Activated CD4-positive, alpha-beta T cell treated with anti-CD3 and anti-CD28 coated beads for 1 hour (primary cell): ENCODE measurements around the gene PRIMA1.

Source experiments
- DNase-seq: peaks from one replicate; pipeline ENCODE4 v3.0.0-alpha.2; 2020

PRIMA1 gene

DNA sequence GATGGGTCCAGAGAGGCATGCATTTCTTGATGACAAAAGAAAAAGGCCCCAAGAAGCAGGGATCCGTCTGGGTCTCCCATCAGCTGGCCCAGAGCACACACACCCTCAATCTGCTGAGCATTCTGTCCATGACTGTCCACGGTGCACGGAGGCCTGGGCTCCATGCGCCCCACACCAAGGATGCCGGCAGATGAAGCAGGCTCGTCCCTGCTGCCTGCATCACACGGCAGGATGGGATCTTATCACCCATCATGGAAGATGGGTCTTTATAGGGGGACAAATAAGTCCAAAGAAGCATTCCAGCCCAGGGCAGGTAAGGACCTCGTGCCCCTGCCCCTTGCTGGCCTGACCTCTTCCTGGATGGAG lies 59.7 kb downstream of the PRIMA1 start:
- no peak for DNase-seq

GRCh38 chr14:93727917-93728650 lies 60.2 kb downstream of the PRIMA1 start:
- no peak for DNase-seq

DNA sequence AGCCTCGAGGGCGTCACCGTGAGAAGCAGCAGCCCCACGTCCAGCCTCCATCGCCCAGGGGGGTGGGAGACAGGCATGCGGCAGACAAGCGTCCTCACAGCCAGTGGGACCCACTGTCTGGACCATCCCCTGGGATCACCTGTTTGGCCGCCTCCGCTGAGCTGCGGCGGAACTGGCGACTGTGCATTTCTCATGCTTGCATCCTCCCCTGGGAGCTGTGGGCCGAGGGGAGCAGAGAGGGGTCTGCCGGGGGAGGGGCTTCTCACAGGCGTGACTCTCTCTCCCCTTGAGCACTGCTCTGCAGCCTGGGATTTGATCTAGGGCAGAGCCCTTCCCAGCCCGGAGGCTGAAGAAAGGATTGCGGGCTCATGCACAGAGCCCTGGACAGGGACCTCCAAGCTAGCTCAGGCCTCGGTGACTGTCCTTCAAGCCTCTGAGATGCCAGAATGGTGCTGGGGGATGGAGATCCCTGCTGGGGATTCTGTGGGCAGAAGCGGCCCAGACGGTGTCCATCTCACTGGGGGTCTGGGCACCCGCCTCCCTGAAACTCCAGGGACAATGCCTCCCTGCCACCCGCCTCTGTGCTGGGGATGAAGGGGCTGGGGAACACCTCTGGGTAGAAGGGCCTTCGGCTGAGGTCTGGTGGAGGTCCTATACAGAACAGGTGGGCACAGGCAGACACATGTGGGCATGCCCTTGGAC lies 61.1 kb downstream of the PRIMA1 start:
- DNase-seq: no peak

- no peak for DNase-seq
These were observed 62.3 kb downstream of the PRIMA1 start for GRCh38 chr14:93725993-93726392.

DNA sequence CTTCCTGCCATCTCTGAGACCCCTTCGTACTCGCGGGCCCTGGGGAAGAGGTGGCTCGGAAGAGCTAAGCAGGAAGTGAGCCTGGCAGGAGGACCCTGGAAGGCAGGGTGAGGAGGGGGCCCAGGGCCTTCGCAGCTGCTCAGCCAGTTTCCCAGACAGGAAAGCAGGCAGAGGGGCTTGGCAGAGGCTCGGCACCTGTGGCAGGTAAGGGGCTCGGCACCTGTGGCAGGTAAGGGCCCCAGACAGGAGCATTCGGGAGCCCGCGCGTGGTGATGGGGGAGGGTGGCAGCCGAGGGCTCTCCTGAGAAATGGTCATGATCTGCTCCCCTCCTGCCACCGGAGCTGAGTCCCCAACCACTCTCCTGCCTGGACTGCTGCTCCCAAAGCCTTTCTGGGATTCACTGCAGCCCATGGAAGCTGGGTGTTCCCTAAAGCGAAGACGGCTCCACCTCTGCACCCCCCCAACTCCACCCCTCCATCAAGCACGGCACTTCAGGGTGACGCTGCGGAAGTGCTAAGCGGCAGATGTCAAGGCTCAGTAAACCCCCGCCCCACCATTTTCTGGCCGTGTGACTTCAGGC lies 63.2 kb downstream of the PRIMA1 start:
- no peak for DNase-seq

DNA sequence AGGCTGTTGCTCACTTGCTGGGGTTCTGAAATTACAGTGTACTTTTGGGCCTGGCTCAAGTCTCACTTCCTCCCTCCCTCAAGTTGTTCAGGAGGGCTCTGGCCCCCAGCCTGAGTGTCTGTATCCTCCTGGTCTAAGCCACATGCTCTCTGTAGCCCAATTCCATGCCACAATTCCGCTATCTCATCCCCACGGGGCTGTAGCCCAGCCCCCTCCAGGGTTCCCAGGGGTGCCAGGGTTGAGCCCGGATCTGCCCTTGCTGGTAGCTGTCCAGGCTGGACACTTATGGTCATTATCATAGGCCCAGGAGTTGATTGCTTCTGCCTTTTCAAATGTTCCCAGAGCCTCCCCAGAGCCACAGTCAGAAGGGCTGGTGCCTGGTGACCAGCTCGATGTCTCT lies 65.3 kb downstream of the PRIMA1 start:
- no peak for DNase-seq

- DNase-seq: no peak
These were observed 67.3 kb downstream of the PRIMA1 start for GRCh38 chr14:93720981-93721483.

- DNase-seq: no peak
These were observed 68.0 kb downstream of the PRIMA1 start for GRCh38 chr14:93720076-93720815.

GRCh38 chr14:93719256-93719655 lies 69.0 kb downstream of the PRIMA1 start:
- no peak for DNase-seq

DNA sequence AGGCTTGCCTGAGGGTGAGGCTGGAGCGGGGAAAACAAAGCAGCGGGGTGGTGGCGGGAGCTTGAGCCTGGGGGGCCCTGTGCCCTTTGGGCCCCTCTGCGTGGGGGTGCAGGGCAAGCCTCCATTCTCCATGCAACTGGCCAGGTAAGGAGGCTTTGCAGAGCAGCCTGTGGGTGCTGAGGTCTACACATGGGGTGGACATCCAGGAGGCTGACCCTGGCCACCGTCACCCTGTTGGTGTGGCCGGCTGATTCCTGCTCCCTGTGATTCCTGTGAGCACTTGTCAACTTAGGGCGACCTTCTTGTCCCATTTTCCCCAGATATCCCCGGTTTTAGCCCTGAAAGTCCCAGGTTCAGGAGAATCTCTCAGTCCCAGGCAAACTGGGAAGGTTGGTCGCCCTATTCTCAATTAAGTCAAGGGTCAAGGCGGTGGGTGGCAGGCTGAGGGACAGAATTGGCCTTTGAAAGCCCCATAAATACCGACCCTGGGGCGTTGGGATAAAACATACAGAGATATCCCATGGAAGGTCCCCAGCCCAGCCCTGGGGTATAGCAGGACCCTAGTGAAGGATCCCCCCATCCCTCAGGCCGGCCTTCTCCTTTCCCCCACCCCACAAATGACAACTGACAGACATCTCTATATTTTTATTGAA lies 70.5 kb downstream of the PRIMA1 start:
- DNase-seq: no peak

DNA sequence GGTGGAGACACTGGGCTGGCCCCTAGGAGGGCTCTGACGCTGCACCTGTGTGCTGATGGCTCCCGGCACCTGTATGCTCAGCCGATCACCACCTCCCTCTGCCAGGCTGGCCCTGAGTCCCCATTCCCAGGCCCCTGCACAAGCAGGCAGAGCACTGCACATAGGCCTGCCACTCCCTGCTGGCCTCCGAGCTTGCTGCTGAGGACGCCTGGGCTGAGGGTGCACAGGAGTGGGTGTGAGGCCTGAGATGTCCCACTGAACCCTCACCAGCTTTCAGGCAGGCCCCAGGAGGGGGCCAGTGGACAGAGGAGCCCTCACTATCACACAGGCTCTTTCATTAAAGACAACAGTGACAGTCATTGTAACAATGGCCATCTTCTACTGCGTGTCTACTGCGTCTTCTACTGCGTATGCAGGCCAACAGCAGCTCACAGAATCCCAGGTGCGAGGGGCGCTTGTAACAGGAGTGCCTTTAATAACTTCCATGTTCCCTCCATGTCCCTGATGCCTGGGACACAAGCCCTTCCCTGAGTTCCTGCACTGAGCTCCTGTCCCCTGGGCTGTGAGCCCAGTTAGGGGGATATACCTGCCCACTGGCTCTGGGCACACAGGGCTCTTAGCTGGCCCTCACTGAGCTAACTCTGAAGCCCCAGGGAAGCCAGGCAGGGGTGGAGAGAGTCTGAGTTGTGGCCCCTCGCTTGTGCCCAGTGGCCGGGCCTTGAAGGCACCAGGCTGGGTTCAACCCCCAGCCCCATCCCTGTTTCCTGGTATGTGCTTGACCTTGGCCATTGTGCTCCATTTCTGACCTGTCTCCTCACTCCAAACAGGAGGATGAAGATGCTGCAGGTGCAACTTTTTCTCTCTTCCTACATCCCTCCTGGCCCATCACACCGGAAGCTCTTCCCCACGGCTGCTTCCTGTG lies 71.3 kb downstream of the PRIMA1 start:
- DNase-seq: no peak

DNA sequence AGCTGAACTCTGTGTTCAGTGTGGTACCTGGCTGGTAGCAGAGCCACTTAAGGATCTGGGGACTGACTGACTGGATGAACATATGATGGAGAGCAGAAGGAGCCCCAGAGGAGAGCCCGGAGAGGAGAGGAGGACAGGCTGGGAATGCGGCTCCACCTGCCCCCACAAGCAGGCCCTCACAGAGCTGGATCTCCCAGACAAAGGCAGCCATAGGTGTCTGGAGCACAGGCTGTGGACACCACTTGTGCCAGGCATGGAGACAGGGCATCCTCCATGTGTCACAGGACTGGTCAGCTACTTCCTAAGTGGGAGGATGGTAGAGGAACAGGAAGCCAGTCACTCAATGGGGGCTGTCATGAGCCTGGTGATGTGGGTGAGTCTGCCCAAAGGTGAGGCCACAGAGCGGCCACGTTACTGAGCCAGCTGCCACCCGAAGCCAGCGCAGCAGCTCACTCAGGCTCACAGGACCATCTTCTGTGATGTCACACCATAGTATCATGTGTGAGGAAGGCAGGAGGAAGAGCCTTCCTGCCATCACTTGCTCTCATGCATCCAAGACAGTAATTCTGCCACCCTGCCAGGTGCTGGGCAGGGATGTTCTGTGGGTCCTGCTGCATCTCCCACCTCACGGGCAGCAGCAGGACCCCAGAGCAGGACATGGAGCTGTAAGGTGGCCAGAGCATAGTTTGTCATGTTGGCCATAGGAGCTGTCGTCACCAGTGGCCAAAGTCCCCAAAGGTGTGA lies 72.1 kb downstream of the PRIMA1 start:
- no peak for DNase-seq

DNA sequence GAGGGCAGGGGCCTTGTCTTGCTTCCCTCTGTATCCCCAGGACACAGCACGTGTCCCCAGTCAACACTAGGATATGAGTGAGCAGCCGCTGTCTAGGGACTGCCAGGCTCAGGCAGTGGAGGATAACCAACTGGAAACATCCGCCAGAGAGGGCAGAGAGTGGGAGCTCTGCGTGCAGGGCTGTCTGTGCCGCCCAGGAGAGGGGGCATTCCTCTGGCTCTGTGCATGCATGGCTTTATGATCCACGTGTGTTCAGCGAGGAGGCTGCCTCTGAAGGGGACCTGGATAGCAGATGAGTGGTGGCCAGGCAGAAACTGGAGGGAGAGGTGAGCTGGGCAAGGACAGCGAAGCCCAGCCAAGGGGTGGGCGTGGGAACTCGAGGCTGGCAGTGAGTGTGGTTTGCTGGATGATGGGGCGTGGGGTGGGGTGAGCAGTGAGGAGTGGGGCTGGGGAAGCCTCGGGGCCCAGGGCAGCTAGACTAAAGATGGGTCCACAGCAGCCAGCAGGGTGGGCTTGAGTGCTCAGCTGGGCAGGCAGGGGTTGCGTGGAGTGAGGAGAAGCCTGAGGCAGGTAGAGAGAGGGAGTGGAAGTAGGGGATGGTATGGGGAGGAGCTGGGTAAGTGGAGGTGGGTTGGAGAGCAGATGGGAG lies 72.9 kb downstream of the PRIMA1 start:
- no peak for DNase-seq

DNA sequence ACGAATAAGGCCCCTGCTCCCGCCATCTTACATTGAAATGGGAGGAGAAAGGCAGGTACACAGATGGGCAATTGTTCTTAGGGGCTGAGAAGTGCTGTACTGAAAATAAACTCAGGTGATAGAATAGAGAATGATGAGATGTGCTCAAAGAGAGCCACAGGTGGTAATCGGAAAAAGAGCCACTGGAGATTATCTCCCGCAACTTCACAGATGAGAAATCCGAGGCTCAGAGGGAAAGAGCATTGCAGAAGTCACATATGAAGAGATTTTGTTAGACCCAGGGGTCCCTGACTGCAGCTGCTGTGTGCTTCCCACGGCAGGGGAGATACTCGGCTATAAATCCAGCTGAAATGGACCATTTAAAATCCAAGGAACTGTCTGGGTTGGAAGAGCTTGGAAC lies 73.7 kb downstream of the PRIMA1 start:
- no peak for DNase-seq

GRCh38 chr14:93713726-93714405 lies 74.4 kb downstream of the PRIMA1 start:
- no peak for DNase-seq

- no peak for DNase-seq
These were observed 75.2 kb downstream of the PRIMA1 start for GRCh38 chr14:93712838-93713724.

DNA sequence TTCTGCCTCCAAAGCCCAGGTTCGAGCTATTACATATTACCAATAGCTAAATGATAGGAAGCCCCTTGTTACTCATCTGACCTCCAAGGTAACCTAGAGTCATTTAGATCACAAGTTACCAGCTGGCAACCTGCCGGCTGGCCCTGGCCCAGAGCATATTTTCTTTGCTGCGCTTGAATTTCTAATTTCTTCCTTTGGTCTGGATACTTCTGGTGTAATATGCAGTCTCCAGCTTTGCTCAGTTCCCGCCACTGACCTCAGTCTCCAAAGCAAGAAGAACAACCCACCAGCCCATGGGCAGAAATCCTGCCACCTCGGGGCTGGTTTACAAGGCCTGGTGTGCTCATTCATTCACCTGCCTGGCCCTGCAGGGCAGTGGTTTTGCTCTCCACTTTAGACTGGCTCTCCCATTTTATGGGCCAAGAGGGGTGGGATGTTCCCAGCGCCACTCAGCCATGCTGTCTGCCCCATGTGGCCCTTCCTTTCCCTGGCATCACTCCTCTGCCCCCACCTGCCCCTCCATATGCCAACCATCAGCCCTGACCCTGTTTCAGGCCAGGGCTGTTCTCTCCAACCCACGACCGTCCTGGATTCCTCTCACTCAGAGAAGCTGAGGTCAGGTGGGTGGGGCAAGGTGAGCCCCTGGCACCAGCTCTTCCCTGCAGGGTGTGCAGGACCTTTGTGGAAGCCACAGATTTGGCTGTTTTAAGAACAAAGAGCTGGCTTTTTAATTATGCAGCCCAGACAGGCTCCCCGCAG lies 76.0 kb downstream of the PRIMA1 start:
- DNase-seq: no peak

DNA sequence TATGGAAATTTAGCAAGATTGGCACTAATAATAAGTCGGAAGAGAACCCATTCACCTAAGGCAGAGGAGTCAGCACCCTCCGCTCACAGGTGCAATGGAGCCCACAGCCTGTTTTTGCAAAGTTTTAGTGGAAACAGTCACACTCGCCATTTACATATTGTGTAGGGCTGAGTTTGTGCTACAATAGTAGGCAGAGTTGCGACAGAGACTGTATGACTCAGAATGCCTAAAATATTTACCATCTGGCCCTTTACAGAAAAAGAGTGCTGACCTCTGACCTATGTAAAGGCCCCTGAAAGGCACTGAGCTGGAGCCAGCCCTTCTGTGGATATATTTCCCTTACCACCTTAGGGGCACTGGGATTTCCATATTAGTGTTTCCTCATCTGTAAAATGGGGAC lies 79.0 kb downstream of the PRIMA1 start:
- DNase-seq: no peak
